HG03378 (cell line): ENCODE measurements around the gene FGF1.
A peak's percentile ranks its signal among the peaks of the same experiment; 100 is the strongest.

Source experiments
- ATAC-seq: cut with Tn5 transposase; IDR thresholded peaks from one replicate; pipeline ENCODE4 v1.9.1; 2021; ENCODE audit warnings: mild to moderate bottlenecking, moderate library complexity; ENCODE audit not compliant: unreplicated experiment

FGF1 gene

DNA sequence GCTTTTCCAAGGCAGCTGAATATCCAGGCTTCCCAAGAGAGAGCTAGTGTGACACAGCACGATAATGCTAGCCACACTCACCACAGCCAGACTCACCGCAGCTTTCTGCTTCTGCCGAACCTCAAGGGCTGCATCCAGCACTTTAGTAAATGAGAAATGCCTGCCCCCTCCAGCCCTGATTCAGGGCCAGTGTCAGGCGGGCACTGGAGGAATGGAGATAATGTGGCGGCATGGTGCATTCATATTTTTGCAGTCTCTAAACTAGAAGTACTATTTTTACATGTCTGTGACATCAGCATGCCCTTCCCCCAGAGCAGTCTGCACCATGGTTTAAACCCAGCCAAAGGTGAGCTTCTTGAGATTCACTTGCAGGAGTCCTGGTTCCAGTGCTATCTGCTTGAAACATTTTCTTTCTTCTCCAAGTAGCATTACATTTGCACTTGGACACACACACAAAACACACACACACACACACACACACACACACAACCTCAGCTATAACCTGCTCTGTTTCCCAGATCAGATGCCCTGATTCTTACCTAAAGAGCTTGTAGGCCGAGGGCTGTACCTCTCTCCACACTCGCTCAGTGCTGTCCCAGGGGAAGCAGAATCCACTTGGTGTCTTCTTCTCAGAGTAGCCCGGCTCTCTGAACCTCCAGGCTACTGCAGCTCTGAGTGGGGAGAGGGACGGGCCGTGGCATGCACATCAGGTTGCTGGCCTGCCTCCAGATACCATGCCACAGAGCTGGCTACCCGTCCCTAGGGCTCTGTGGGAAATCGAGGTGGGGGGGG is at the start of gene FGF1:
TSS of gene FGF1 (minus strand) at position 673 of the 792 bp plus-strand sequence. CDS start 71,963 bp downstream, outside the sequence.
- ATAC-seq = no peak

- ATAC-seq = no peak
Measured at GRCh38 chr5:142727735-142728047, 41.8 kb upstream of the FGF1 start.

DNA sequence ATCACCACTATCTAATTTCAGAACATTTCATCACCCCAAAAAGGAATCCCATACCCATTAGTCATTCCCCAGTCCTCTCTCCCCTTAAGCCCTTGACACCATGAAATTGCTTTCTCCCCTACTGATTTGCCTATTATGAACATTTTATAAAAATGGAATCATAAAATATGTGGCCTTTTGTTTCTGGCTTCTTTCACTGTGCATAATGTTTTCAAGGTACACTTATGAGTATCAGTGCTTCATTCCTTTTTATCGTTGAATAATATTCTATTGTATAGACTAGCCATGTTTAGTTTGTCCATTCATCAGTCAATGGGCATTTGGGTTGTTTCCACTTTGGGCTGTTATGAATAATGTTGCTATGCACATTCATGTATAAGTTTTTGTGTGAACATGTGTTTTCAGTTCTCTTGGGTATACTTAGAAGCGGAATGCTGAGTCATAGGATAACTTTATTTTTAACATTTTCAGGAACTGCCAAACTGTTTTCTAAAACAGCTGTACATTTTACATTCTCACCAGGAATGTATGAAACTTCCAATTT is 40.4 kb upstream of the FGF1 start:
- peak; percentile 66 for ATAC-seq

DNA sequence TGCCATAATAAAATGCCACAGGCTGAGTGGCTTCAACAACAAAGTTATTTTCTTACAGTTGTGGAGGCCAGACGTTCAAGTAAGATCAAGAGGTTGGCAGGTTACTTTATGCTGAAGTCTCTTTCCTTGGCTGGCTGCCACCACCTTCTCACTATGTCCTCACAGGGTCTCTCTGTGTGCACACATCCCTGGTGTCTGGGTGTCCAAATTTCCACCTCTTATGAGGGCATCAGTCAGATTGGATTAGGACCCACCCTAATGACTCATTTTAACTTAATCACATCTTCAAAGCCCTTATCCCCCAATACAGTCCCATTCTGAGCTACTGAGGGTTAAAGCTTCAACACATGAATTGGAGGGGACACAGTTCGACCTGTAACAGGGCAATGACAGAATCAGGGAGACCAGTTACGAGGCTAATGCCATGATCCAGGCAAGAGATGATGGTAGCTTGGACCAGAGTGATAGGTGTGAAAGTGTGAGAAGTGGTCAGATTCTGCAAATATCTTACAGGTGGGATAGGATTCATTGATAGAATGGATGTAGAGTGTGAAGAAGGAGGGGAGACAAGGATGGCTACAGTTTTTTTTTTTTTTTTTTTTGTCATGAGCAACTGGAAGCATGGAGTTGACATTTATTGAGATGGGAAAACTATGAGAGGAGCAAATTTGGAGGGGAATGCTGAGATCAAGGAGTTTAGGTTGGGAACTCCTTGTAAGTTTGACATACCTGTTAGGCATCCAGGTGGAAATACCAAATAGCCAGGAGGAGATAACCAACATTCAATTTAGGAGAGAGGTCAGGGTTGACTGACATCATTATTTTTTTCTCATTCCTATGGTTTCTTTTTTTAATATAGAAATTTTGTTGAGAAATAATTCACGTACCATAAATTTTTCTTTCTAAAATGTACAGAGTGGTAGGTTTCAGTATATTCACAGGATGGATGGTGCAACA is 39.6 kb upstream of the FGF1 start:
- no peak for ATAC-seq

DNA sequence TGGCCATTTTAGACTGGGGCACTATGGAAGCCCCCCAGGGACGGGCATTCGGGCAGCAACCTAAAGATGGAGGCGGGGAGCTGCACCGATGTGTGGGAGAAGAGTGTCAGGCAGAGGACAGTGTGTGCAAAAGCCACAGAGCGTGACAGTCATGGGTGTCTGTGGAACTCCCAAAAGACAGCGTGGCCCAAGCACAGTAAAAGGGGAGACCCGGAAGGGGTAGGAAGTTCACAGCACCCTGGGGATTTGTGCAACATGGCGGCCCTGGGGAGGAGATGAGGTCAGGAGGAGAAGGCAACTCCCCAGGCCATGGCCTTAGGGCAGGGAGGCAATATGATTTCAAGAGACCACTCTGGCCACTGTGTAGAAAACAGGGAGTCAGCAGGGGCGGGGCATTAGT is 38.9 kb upstream of the FGF1 start:
- ATAC-seq = no peak

DNA sequence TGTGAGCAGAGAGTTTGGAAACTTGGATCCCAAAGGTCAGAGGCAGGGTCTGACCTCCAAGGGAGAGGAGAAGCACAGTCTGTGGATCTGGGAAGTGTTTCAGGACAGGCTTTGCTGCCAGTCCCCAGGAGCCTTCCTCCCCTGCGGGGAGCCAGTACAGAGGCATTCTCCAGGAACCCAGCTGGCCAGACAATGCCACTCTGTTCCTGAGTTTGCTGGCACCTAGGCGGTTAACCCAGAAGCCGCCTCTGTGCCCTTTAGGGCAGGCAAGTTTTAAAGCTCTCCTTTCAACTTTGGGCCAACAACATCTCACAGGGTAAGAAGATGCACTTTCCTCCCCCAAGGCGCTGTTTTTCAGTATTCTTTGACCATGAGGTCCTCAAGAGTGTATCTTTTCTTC is 37.0 kb upstream of the FGF1 start:
- ATAC-seq = no peak

GRCh38 chr5:142722146-142722545 is 36.3 kb upstream of the FGF1 start:
- ATAC-seq = no peak

DNA sequence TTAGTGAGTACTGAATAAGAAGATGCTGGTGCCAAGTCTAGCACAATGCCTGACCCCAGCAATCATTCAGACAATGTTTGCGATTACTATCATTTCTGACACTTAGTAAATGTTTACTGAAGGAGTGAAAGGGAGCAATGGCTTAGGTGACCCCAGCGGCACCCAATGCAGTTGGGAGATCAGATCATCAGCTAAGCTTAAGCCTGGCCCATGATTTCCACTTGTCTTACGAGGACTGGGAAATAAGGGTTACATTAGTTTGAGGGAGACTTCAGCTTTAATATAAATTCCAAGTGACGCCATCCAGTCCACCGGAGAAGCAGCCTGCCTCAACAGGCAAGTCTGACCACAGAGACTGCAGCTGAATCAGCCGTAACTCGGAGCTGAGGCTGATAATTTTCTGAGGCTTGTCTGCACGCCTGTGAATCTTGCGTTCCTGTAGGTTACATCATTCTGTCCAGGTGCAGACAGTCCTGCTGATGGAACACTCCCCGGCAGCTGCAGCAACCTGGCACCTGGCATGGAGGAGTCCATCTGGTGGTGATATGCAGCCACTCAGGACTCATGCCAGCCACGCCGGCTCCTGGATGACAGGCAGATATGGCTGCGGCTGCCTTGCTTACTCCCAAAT is 34.9 kb upstream of the FGF1 start:
- ATAC-seq = no peak

DNA sequence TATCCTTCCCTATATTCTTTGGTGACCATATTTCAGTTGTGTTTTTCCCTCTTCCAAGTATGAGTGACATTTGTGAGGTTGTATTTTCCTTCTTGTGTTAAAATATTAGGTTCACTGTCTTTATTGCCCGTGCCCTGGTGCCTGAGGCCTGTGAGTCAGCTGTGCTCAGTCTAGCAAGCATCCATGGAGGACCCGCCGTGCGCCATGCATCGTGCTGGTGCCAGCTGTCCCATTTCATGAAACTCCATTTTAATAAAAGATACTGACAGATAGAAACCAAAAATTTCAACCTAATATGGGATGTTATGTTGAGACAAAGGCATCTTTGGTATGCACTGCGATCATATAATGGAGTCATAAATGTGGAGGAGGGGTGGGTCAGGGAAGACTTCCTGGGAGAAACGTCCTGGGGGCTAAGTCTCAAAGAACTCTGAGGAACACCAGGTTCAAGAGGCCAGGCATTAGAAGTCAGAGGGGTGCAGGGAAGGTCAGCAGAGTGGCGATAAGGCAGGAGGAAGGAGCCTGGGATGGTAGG is 34.0 kb upstream of the FGF1 start:
- ATAC-seq = no peak

DNA sequence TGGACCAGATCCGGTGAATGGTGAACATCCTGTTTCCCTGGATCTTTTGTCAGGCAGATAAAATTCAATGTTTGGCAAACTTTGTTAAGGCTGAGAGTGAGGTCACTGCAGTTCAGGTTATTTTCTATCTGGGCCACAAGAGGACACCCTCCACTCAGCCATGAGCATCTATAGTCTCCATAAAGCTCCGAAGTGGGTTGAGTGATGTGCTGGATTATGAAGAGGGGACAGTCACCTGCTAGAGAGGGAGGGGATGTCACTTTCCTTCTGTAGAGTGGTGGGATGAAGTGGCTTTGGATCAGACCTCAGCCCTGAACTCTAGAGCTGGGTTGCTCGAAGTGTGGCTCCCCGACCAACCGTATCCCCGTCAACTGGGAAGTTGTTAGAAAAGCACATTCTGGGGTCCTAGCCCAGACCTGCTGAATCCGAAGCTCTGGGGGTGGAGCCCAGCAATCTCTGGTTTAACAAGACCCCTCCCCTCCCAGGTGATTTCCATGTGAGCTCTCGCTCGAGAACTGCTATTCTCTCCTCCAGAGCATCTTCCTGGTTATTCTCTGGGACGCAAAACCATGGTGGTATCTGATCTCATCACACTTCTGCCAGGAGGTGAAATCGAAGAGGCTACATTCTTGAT is 31.8 kb upstream of the FGF1 start:
- ATAC-seq = no peak

- ATAC-seq = peak; percentile 46
Measured at GRCh38 chr5:142716963-142717362, 31.1 kb upstream of the FGF1 start.

DNA sequence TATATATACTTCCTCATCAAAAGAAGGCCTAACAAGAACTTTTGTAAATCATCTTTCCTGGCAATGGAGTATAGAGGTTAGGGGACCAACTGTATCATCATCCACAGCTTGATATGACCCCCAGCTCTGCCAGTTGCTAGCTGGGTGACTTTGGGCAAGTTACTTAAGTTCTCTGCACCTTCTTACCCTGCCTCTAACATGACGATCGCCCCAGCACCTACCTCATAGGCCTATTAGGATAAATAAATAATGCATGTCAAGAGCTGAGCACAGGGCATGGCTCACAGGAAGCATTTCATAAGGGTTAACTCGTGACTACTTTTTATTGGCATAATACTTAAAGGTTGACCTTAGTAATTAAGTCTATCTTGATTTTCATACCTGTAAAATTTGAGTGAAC is 29.4 kb upstream of the FGF1 start:
- no peak for ATAC-seq

DNA sequence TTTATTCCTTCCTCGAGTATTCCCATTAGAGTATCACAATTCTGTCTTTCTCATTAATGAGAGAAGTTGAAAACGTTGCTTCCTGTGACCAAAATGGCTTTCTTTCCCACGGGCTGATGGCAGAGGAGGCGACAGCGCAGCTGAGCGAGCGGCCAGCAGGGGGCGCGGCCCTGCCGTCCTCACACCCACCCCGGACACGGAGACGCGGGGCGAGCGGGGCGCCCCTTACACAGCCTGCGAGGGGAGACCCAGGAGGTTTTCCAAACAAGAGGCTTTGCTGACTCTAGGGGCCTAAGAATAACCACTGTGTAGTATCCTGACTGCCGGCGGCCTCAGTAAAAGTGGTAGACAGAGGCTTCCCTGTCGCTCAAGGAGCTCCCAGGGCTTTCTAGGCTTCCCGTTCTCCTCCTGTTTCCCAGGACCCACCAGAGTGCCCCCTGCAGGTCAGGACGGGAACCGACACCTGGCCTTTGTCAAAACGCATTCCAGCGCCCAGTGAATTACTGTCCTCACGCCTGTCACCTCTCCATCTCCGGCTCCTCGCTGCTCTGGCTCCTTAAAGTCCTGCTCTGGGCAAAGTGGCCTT is 27.3 kb upstream of the FGF1 start:
- peak; percentile 88 for ATAC-seq

DNA sequence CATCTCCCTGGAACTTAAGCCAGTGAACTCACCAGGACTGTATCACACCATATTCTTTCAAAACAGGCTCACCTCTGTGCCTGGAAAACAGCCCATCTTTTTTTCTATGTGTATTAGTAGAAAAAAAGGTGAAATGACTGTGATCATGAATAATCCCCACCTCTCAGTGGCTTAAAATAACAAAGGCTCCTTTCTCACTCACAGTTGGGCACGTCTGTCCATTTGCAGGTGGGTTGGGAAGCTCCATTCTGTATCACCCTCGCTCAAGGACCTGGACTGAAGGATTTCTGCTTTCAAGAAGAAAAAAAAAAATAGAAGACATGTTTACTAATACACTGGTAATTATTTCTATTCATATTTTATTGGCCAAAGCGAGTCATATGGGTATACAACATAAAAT is 17.3 kb upstream of the FGF1 start:
- ATAC-seq = no peak

DNA sequence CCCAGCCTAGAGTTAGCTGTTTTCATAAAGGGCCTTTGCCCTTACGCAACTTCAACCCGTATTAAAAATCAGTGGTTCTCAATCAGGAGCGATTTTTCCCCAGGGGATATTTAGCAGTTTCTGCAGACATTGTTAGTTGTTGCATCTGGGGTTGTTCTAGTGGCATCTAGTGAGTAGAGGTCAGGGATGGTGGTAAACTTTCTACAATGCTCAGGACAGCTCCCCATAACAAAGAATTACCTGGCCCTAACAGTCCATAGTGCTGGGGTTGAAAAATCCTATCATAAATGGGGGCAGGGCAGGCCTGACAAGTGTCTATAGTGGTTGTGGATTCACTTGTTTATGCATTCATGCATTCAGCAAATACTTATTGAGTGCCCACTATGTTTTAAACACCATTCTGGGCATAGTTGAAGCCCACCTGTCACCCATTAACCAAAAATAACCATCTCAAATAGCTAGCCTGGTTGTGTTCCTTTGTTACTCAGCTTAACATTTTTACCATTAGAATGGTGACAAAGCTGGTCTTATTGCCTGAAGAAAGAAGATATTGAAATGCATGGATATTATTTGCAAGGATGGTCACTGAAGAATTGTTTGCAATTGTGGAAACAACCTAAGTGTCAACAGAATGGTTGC is 15.9 kb upstream of the FGF1 start:
- no peak for ATAC-seq

DNA sequence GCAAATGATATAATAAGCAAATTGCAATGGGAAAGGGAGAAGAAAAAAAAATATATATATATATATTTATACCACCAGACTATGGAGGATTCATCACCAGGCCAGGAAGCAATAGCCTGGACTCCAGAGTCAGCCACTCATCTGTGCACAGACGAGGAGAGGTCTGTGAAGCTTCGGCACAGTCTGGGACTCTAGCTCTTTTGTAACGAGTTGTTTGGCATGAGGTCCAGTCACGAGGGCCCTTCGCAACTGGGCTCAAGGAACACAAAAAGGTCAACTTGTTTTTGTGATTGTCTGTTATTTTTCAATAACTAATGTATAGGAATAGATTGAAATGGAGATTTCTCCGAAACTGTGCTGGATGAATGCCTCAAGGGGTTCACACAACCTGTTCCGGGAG is 14.7 kb upstream of the FGF1 start:
- ATAC-seq = no peak

GRCh38 chr5:142699184-142699720 is 13.4 kb upstream of the FGF1 start:
- no peak for ATAC-seq

- ATAC-seq = no peak
Measured at GRCh38 chr5:142698447-142699183, 12.7 kb upstream of the FGF1 start.
